Bronchial epithelial cell (primary cell): ENCODE data around the gene ULBP1. TPM values are rescaled to one million over a fixed set of nuclear protein-coding genes. Genes with fewer than 3 reads are reported as not detected.
"Not testable (repeated sequence)": the region's sequence is repeated elsewhere in the genome, so short reads cannot be mapped to it uniquely, and the experiment has no call there.

Experiments used
- DNase-seq: peaks from one replicate; pipeline ENCODE4 v3.0.0-alpha.2; 2010; ENCODE audit warnings: low read depth
- FAIRE-seq: peaks from 2 replicates; lab custom pipeline; 2011; peaks lifted over from hg19 to GRCh38; lab: Jason Lieb, UNC
- H3K27me3 ChIP-seq: 2 replicates; pipeline ENCODE4 v1.5.1; 2011; ENCODE audit warnings: low read length; ENCODE audit not compliant: control insufficient read depth, insufficient read depth
- H3K36me3 ChIP-seq: 2 replicates; pipeline ENCODE4 v1.5.1; 2011; ENCODE audit warnings: low read length; ENCODE audit not compliant: control insufficient read depth, insufficient read depth
- H3K4me3 ChIP-seq: 2 replicates; pipeline ENCODE4 v1.5.1; 2011; ENCODE audit warnings: mild to moderate bottlenecking, low read depth, low read length, control low read depth
- CTCF ChIP-seq: IDR thresholded peaks from 2 replicates; pipeline ENCODE4 v1.5.1; 2011; ENCODE audit warnings: mild to moderate bottlenecking, moderate library complexity, low read length, control low read depth, inconsistent platforms; ENCODE audit not compliant: insufficient read depth, severe bottlenecking
- total RNA-seq: library from RNA; depleted of rRNA; stranded (reverse); fragments of >200 nt; gene quantifications from 2 replicates; pipeline ENCODE4 v1.2.1, GENCODE V29; 2014

The ULBP1 gene
- total RNA-seq, 1 donor from 2014 or later, result 1.1 TPM

- no peak for DNase-seq
- peak; percentile 13 for FAIRE-seq
- no peak overlapping the region for H3K4me3 ChIP-seq
- no peak for TF ChIP-seq CTCF
- H3K27me3 ChIP-seq, result no peaks in the 10 kb centered on the region
- H3K36me3 ChIP-seq, result no peaks in the 10 kb centered on the region
Observed at GRCh38 chr6:150001295-150002008, 37.7 kb downstream of the ULBP1 start.

GRCh38 chr6:150002710-150003109 lies 39.0 kb downstream of the ULBP1 start:
- no peak overlapping the region for H3K4me3 ChIP-seq
- no peak for DNase-seq
- no peak for FAIRE-seq
- no peaks in the 10 kb centered on the region for H3K36me3 ChIP-seq
- no peak for TF ChIP-seq CTCF
- H3K27me3 ChIP-seq, result no peaks in the 10 kb centered on the region

- peak; percentile 97 for FAIRE-seq
- not testable (repeated sequence) for DNase-seq, H3K4me3 ChIP-seq, H3K27me3 ChIP-seq, H3K36me3 ChIP-seq
Observed at GRCh38 chr6:150003599-150003998, 39.9 kb downstream of the ULBP1 start.

- H3K36me3 ChIP-seq, result no peaks in the 10 kb centered on the region
- DNase-seq (no peak), FAIRE-seq (no peak)
- H3K4me3 ChIP-seq, result peak overlapping the region; percentile 55
- no peak for TF ChIP-seq CTCF
- H3K27me3 ChIP-seq, result no peaks in the 10 kb centered on the region
Observed at GRCh38 chr6:150004101-150004782, 40.5 kb downstream of the ULBP1 start.

GRCh38 chr6:150004783-150005717 lies 41.3 kb downstream of the ULBP1 start:
- FAIRE-seq, result no peak
- peak; percentile 76 for DNase-seq
- Histone ChIP-seq H3K36me3 (no peaks in the 10 kb centered on the region), H3K27me3 (no peaks in the 10 kb centered on the region), H3K4me3 (peak overlapping the region; percentile 55)
- no peak for TF ChIP-seq CTCF
